Nephron progenitor cell (in vitro differentiated cells): ENCODE data around the gene UAP1L1.

Experiments used
- DNase-seq: peaks from one replicate; pipeline ENCODE4 v3.0.0; 2021
- H3K27ac Mint-ChIP-seq: 2 replicates; pipeline ENCODE4 v1.8.0; 2021; ENCODE audit warnings: mild to moderate bottlenecking, moderate library complexity, mixed read lengths
- H3K27me3 Mint-ChIP-seq: 2 replicates; pipeline ENCODE4 v1.8.0; 2021; ENCODE audit warnings: mild to moderate bottlenecking, low read depth, mixed read lengths; ENCODE audit not compliant: poor library complexity
- H3K36me3 Mint-ChIP-seq: 2 replicates; pipeline ENCODE4 v1.8.0; 2021; ENCODE audit warnings: low read depth, mixed read lengths
- H3K4me1 Mint-ChIP-seq: 2 replicates; pipeline ENCODE4 v1.8.0; 2021; ENCODE audit warnings: mixed read lengths
- H3K4me3 Mint-ChIP-seq: 2 replicates; pipeline ENCODE4 v1.8.0; 2021; ENCODE audit warnings: mild to moderate bottlenecking, moderate library complexity, mixed read lengths
- H3K9me3 Mint-ChIP-seq: 2 replicates; pipeline ENCODE4 v1.8.0; 2021; ENCODE audit warnings: mild to moderate bottlenecking, moderate library complexity, mixed read lengths
- CTCF ChIP-seq: fragments of 200-600 bp; sonication (generic); IDR thresholded peaks from 2 replicates; pipeline ENCODE4 v1.5.0; 2021; ENCODE audit warnings: antibody characterized with exemption

UAP1L1 gene

DNA sequence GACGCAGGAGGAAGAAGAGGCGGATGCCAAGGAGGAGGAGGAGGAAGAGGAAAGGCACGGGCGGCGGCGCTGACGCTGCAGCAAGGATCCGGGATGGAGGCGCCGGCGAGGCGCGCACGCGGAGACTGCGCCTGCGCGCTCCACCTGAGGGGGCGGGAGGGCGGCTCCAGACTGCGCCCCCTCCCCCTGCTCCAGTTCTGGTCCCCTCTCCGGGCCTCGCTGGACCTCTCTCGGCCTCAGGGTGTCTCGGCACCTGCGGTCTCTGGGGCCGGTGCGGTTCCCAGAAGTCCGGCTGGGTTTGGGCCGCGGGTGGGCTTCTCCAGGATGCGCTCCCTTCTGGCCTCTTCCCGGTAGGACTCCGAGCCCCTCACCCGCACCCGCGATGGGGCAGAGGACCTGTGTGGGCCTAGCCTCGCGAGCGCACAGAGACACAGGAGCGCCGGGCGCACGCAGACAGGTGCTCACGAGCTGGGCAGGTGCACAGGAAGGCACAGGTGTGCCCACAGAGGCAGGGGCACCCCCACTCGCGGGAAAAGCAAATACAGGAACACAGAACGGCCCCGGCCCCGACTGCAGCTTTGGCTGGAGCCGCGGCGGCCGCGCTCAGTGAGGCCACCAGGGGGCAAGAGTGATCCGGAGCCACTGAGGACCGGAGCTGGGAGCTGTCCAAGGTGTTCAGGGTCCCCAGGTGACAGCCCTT lies 31.1 kb upstream of the UAP1L1 start, which contains the start of gene NPDC1:
Gene NPDC1, minus strand, starts transcription at position 90 of the 700 bp plus-strand sequence. CDS start 188 bp downstream, outside the sequence.
- DNase-seq, result peak; percentile 94
- peak; percentile 87 for TF ChIP-seq CTCF
- no peaks in the 10 kb centered on the region for H3K36me3 Mint-ChIP-seq
- H3K9me3 Mint-ChIP-seq, result no peaks in the 10 kb centered on the region
- peak within 1 kb of the TSS; percentile 68 for H3K4me3 Mint-ChIP-seq
- H3K27ac Mint-ChIP-seq, result no peak within 1 kb of the TSS
- peaks cover 82% of the 10 kb centered on the region for H3K27me3 Mint-ChIP-seq
- H3K4me1 Mint-ChIP-seq, result no peaks in the 10 kb centered on the region

DNA sequence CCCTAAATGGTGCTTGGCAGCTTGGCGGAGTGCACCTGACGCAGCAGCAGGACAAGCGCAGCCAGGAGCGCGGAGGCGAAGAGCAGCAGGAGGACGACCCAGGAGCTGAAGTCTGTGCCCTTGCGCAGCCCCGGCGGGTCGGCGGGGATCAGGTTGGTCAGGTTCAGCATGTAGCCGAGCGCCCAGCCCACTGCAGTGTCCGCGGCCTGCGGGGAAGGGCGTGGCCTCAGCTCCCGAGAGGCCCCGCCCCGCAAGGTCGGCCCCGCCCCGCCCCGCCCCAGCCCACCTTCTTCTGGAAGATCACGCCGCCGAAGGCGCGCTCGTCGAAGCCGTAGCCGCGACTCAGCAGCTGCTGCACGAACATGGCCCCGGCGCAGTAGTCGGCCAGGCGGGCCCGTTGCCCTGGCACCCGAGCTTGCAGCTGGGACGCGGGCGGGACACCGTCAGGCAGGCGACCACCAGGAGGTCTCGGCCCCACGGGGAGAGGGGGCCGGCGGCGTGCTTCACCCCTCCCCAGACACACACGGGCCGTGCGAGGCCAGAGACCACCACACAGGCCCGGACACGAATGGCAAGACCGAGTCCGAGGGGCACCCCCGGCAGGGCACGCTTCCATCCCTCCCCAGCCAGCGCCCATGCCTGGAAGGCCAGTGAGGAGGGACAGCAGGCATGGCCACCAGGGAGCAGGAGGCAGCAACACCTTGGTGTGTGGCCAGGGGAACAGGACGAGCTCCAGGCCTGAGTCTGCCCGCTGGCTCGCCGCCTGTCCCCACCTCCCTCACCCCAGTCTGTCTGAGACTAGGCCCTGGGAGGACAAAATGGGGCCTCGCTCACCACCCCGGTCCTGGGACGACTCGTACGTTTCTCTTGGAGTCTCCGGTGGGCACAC lies 28.4 kb upstream of the UAP1L1 start:
- Mint-ChIP-seq H3K9me3 (no peaks in the 10 kb centered on the region), H3K27me3 (peaks cover 93% of the 10 kb centered on the region), H3K4me1 (no peaks in the 10 kb centered on the region), H3K27ac (no peak overlapping the region), H3K4me3 (no peak overlapping the region), H3K36me3 (no peaks in the 10 kb centered on the region)
- no peak for DNase-seq
- TF ChIP-seq CTCF, result no peak

DNA sequence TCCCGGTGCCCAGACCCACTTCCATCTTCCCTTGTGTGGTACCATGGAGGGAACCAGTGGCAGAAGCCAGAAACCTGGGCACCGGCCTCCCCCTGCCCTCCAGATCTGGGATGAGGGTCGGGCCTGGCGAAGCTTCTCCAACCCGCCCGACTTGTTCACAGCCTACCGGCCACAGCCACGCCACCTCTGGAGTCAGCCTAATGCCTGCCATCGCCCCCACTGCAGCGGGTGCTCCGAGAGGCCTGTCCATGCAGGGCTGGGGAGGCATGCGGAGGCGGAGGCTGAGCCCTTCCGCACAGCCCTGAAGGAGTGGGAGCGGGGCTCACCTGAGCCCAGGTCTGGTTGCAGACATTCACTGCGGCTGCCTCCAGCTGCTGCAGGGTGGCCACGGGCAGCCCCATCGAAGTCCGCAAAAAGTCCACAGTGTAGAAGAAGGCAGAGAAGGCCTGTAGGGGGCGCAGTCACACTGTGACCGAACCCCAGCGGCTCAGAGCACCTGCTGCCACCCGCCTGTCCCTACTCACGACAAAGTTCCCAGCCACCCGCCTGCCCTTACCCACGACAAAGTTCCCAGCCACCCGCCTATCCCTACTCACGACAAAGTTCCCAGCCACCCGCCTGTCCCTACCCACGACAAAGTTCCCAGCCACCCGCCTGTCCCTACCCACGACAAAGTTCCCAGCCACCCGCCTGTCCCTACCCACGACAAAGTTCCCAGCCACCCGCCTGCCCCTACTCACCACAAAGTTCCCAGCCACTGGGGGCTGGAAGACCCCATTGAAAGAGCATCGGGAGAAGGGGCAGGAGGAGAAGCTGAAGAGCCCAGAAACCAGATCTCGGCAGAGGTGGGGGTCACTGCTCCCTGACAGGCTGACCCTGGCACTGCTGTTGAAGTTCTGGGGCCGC lies 27.5 kb upstream of the UAP1L1 start:
- Mint-ChIP-seq H3K36me3 (no peaks in the 10 kb centered on the region), H3K27ac (no peak overlapping the region), H3K27me3 (peaks cover 92% of the 10 kb centered on the region), H3K9me3 (no peaks in the 10 kb centered on the region), H3K4me1 (no peaks in the 10 kb centered on the region), H3K4me3 (no peak overlapping the region)
- TF ChIP-seq CTCF, result peak; percentile 54
- peak; percentile 78 for DNase-seq

DNA sequence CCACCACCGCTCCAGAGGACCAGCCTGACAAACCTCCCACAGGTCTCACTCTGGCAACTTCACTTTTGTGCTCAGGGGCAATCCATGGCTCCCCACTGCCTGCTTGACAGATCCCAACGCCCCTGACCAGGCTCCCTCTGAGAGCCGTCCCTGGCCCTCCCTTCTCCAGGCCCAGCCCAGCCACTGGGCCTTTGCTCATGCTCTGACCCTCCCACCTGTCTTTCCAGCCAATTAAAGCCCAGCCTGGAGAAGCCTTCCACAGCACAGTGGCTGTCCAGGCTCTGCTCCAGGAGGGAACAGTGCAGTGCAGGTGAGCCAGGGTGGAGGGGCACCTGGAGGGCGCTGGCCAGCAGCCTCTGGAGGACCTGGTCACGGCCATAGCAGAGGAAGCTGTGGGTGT lies 26.7 kb upstream of the UAP1L1 start:
- TF ChIP-seq CTCF, result no peak
- Mint-ChIP-seq H3K4me1 (no peaks in the 10 kb centered on the region), H3K4me3 (no peak overlapping the region), H3K9me3 (no peaks in the 10 kb centered on the region), H3K36me3 (no peaks in the 10 kb centered on the region), H3K27me3 (peaks cover 92% of the 10 kb centered on the region), H3K27ac (no peak overlapping the region)
- no peak for DNase-seq

GRCh38 chr9:137051145-137051724 lies 26.1 kb upstream of the UAP1L1 start:
- DNase-seq, result no peak
- no peak overlapping the region for H3K27ac Mint-ChIP-seq
- TF ChIP-seq CTCF, result no peak
- H3K9me3 Mint-ChIP-seq, result no peaks in the 10 kb centered on the region
- no peak overlapping the region for H3K4me3 Mint-ChIP-seq
- no peaks in the 10 kb centered on the region for H3K4me1 Mint-ChIP-seq
- peaks cover 94% of the 10 kb centered on the region for H3K27me3 Mint-ChIP-seq
- no peaks in the 10 kb centered on the region for H3K36me3 Mint-ChIP-seq
